A673 (cell line): ENCODE measurements around the gene DENND4C.

Source experiments
- CTCF ChIP-seq: fragments of 300-800, 200-600 bp; sonication (generic); conservative IDR thresholded peaks from 2 replicates; pipeline ENCODE4 v1.5.1; 2017; ENCODE audit warnings: low read depth, mild to moderate bottlenecking, antibody characterized with exemption, low read length, moderate library complexity, mixed read lengths
- EZH2 ChIP-seq: fragments of 200-600 bp; sonication (generic); IDR thresholded peaks from 2 replicates; pipeline ENCODE4 v1.6.1; 2017; ENCODE audit warnings: borderline replicate concordance, low read depth, mild to moderate bottlenecking, mixed read lengths, antibody characterized with exemption, low read length; ENCODE audit not compliant: poor library complexity, severe bottlenecking

DNA sequence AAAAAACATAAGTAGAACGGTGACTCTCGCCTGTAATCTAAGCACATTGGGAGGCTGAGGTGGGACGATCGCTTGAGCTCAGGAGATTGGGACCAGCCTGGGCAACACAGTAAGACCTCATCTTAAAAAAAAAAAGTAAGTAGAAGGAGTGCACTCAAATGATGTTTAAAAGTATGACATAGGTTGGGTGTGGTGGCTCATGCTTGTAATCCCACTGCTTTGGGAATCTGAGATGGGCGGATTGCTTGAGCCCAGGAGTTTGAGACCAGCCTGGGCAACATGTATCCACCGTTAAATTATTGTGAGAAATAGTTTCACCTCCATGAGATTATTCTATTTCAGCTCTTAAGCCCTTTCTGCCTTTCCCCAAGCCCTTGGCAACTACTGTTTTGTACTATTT is 11.2 kb downstream of the DENND4C start:
- TF ChIP-seq CTCF (no peak), EZH2 (no peak)
